MM.1S (cell line): Measurements from ENCODE around the gene TMEM25.

Source experiments
- EZH2 ChIP-seq: fragments of 300-600 bp; sonication (generic); optimal IDR thresholded peaks from 2 replicates; pipeline ENCODE3; 2017; ENCODE audit warnings: low read depth, mild to moderate bottlenecking, antibody characterized with exemption, low read length, mixed read lengths
- TF ChIP-seq, protein P1 (sequence below): fragments of 300-600 bp; sonication (generic); IDR thresholded peaks from 2 replicates; pipeline ENCODE4 v1.5.1; 2016; ENCODE audit warnings: antibody characterized with exemption, low read length, mixed read lengths

DNA sequence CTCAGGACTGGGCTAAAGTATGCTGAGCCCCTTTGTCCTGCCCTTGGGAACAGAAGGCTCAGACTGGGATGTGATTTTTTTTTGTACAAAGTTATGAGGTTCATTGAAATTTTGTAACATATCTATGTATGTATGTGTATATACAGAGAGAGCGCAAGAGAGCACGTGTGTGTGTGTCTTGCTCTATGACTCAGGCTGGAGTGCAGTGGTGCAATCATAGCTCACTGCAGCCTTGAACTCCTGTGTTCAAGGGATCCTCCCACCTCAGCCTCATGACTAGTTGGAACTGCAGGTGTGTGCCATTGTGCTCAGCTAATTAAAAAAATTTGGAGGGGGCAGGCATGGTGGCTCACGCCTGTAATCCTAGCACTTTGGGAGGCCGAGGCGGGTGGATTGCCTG, 5.7 kb downstream of the TMEM25 start:
- TF ChIP-seq, protein P1, sequence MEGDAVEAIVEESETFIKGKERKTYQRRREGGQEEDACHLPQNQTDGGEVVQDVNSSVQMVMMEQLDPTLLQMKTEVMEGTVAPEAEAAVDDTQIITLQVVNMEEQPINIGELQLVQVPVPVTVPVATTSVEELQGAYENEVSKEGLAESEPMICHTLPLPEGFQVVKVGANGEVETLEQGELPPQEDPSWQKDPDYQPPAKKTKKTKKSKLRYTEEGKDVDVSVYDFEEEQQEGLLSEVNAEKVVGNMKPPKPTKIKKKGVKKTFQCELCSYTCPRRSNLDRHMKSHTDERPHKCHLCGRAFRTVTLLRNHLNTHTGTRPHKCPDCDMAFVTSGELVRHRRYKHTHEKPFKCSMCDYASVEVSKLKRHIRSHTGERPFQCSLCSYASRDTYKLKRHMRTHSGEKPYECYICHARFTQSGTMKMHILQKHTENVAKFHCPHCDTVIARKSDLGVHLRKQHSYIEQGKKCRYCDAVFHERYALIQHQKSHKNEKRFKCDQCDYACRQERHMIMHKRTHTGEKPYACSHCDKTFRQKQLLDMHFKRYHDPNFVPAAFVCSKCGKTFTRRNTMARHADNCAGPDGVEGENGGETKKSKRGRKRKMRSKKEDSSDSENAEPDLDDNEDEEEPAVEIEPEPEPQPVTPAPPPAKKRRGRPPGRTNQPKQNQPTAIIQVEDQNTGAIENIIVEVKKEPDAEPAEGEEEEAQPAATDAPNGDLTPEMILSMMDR, result no peak
- no peak for TF ChIP-seq EZH2
